Esophagus muscularis mucosa (tissue), 4 donors: ENCODE measurements around the gene TMEM217. TPM values are rescaled to one million over a fixed set of nuclear protein-coding genes. Genes with fewer than 3 reads are reported as not detected.
A peak's percentile ranks its signal among the peaks of the same experiment; 100 is the strongest.

Experiments used
- DNase-seq: peaks from one replicate; pipeline ENCODE4 v3.0.0-alpha.2; 2017; ENCODE audit errors: extremely low spot score
- H3K27ac ChIP-seq, 4 donors: fragments of 200-600 bp; sonication (generic); replicated peaks in 1 of 4; 1 replicate in 3 of 4; 2 replicates in 1 of 4; pipeline ENCODE4 v1.5.1; 2016 to 2019; ENCODE audit warnings: mild to moderate bottlenecking in 1 of 4
- H3K27me3 ChIP-seq, 4 donors: fragments of 200-600 bp; sonication (generic); one replicate each; pipeline versions ENCODE4 v1.5.1 to v1.6.0; 2016 to 2019
- H3K36me3 ChIP-seq, 4 donors: fragments of 200-600 bp; sonication (generic); one replicate each; pipeline ENCODE4 v1.5.1; 2016 to 2019
- H3K4me1 ChIP-seq, 4 donors: fragments of 200-600 bp; sonication (generic); one replicate each; pipeline ENCODE4 v1.5.1; 2016 to 2019
- H3K4me3 ChIP-seq, 4 donors: fragments of 200-600 bp; sonication (generic); 1 replicate in 2 of 4; 2 replicates in 2 of 4; pipeline ENCODE4 v1.5.1; 2016 to 2019; ENCODE audit warnings: mild to moderate bottlenecking in 4 of 4, moderate library complexity in 1 of 4
- H3K9me3 ChIP-seq, 4 donors: fragments of 200-600 bp; sonication (generic); 1 replicate in 3 of 4; 2 replicates in 1 of 4; pipeline ENCODE4 v1.5.1; 2016 to 2019
- CTCF ChIP-seq, 3 experiments: fragments of 200-600 bp in 2 of 3; fragments of 450-650 bp in 1 of 3; sonication (generic) in 2 of 3; IDR thresholded peaks; one replicate each; pipeline ENCODE4 v1.5.1; 2017 to 2019; ENCODE audit warnings: antibody characterized with exemption in 3 of 3, mild to moderate bottlenecking in 2 of 3, moderate library complexity in 1 of 3
- EP300 ChIP-seq: sonication (generic); formaldehyde crosslinking; IDR thresholded peaks from one replicate; pipeline ENCODE4 v1.6.1; 2017; ENCODE audit warnings: antibody characterized with exemption
- POLR2A ChIP-seq: fragments of 450-650 bp; IDR thresholded peaks from one replicate; pipeline ENCODE4 v1.6.1; 2017; ENCODE audit warnings: antibody characterized with exemption, moderate library complexity, mild to moderate bottlenecking, low read depth
- POLR2AphosphoS5 ChIP-seq, 2 donors: sonication (generic); formaldehyde crosslinking; IDR thresholded peaks; one replicate each; pipeline ENCODE4 v1.6.1; 2017; ENCODE audit warnings: antibody characterized with exemption in 2 of 2
- WGBS: methylation state at CpG from one replicate; pipeline ENCODE4 v1.1.5; 2018; 5-methylcytosine and 5-hydroxymethylcytosine counted together
- intact Hi-C: fragments of 100-400 bp; cut with DNase I; formaldehyde crosslinking; loops from one replicate; pipeline ENCODE4 v1.15.1; 2023
- total RNA-seq, 4 donors: library from RNA; depleted of rRNA; stranded (reverse); fragments of >200 nt; gene quantifications; one replicate each; pipeline versions ENCODE4 v1.1.0 to v1.2.1, GENCODE V29; 2016

TMEM217 gene
- total RNA-seq, 4 donors from 2014 or later: 0.26 to 0.99 (median 0.57) TPM; not detected in 1

- H3K4me1 ChIP-seq: peaks cover 39 to 57% (median 49%) of the 10 kb centered on the region in 4 donors
- intact Hi-C loops: no loop called here
Observed at GRCh38 chr6:37244430-37245310, 13.3 kb downstream of the TMEM217 start.

DNA sequence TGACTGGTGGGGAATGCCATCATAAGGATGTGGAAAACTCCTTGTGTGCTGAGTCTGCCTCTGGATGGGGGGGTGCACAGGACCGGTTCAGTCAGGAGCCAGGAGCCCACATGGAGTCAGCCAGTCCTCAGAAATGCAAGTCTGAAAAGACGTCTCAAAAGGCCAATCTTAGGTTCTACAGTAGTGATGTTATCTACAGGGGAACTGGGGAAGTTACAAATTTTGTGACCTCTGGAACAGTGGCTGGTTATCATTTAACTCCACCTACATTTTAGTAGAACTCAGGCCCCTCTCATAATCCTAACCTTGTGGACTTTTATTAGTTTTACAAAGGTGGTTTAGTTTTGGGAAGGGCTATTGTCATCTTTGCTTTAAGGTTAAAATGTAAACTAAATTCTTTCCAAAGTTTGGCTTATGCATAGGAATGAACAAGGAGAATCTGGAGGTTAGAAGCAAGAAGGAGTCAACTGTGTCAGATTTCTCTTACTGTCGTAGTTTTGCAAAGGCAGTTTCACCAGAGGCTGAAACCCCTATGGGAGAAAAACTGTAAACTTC lies 14.1 kb downstream of the TMEM217 start:
- TF ChIP-seq EP300: no peak
- no peak for TF ChIP-seq POLR2AphosphoS5 (IDR thresholded peaks at IDR 0.05)
- no peak for TF ChIP-seq CTCF (IDR thresholded peaks at IDR 0.05)
- no peak for TF ChIP-seq POLR2A
- intact Hi-C loops: no loop called here
- WGBS: 69% methylated on average over 3 of the region's 3 CpGs
- DNase-seq: no peak
- no peaks in the 10 kb centered on the region for H3K9me3 ChIP-seq
- H3K27me3 ChIP-seq: no peaks in the 10 kb centered on the region
- no peaks in the 10 kb centered on the region for H3K36me3 ChIP-seq
- H3K27ac ChIP-seq: peak overlapping the region; percentile 74 to 81 (median 76)
- H3K4me3 ChIP-seq: no peak overlapping the region
- H3K4me1 ChIP-seq: peaks cover 43 to 64% (median 54%) of the 10 kb centered on the region in 4 donors

More at GRCh38 chr6:37244430-37245310, 13.3 kb downstream of the TMEM217 start:
- H3K9me3 ChIP-seq: no peaks in the 10 kb centered on the region
- H3K27me3 ChIP-seq: no peaks in the 10 kb centered on the region
- peak overlapping the region; percentile 74 to 81 (median 76) for H3K27ac ChIP-seq
- no peak overlapping the region for H3K4me3 ChIP-seq
- peak; percentile 96 for DNase-seq
- WGBS: 33% methylated on average over 6 of the region's 6 CpGs
- TF ChIP-seq CTCF (IDR thresholded peaks at IDR 0.05) (no peak), POLR2AphosphoS5 (IDR thresholded peaks at IDR 0.05) (peak; percentile 82 to 92), POLR2A (no peak), EP300 (no peak)
- H3K36me3 ChIP-seq: no peaks in the 10 kb centered on the region

GRCh38 chr6:37243131-37243815 lies 14.7 kb downstream of the TMEM217 start:
- H3K27ac ChIP-seq: peak overlapping the region; percentile 74 to 81 (median 76)
- H3K4me3 ChIP-seq: no peak overlapping the region
- intact Hi-C loops: no loop called here
- H3K27me3 ChIP-seq: no peaks in the 10 kb centered on the region
- H3K36me3 ChIP-seq: no peaks in the 10 kb centered on the region
- 81% methylated on average over 8 of the region's 8 CpGs for WGBS
- no peak for DNase-seq
- H3K9me3 ChIP-seq: no peaks in the 10 kb centered on the region
- peaks cover 44 to 70% (median 60%) of the 10 kb centered on the region in 4 donors for H3K4me1 ChIP-seq
- no peak for TF ChIP-seq POLR2A
- TF ChIP-seq EP300: no peak
- TF ChIP-seq POLR2AphosphoS5 (IDR thresholded peaks at IDR 0.05): no peak
- TF ChIP-seq CTCF (IDR thresholded peaks at IDR 0.05): no peak

DNA sequence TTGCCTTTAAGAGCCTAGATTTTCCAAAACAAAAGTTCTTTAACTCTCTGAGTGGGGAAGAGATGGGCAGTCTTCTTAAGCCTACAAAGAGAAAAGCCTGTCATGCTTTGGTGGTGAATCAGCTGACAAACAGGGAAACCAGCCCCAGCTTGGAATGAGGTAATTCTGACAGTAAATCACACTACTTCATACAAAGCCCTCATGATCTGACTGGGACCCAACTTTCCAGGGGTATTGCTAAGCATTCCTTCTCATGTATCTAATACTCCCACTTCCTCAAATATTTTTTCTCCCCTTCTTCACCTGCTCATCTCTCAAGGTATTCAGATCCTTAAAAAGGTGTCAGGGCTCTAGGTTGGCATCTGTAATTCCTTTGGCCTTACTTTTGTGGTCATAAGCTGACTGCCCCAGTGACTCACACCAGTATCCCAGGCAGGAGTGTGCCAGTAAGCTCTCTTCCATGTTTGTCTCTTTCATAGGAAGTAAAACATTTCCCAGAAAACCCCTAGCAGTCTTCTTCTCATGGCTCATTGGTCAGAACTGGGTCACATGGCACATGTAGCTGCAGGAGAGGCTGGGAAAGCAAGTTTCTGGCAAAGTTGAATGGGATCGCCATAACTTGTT lies 15.4 kb downstream of the TMEM217 start:
- WGBS: 89% methylated on average over 1 of the region's 1 CpG
- Histone ChIP-seq H3K36me3 (no peaks in the 10 kb centered on the region), H3K4me3 (no peak overlapping the region), H3K27ac (peak overlapping the region; percentile 74 to 81 (median 76)), H3K9me3 (no peaks in the 10 kb centered on the region), H3K27me3 (no peaks in the 10 kb centered on the region), H3K4me1 (peaks cover 44 to 76% (median 66%) of the 10 kb centered on the region in 4 donors)
- peak; percentile 34 to 68 for TF ChIP-seq POLR2AphosphoS5 (IDR thresholded peaks at IDR 0.05)
- no peak for TF ChIP-seq POLR2A
- intact Hi-C loops: no loop called here
- no peak for DNase-seq
